H9 (cell line): Measurements from ENCODE around the gene C20orf202. TPM values are rescaled to one million over a fixed set of nuclear protein-coding genes. Genes with fewer than 3 reads are reported as not detected.

Source experiments
- DNase-seq: peaks from one replicate; pipeline ENCODE4 v3.0.0-alpha.2; 2017
- H2AFZ ChIP-seq: one replicate; pipeline ENCODE4 v1.6.1; 2013; ENCODE audit warnings: mild to moderate bottlenecking, low read length, control low read depth, moderate library complexity
- H2AK5ac ChIP-seq: 2 replicates; pipeline ENCODE4 v1.6.1; 2013; ENCODE audit warnings: low read length, control low read depth, mixed read lengths; ENCODE audit not compliant: insufficient read length
- H2BK120ac ChIP-seq: one replicate; pipeline ENCODE4 v1.6.1; 2013; ENCODE audit warnings: low read depth, mild to moderate bottlenecking, low read length, control low read depth, inconsistent platforms; ENCODE audit not compliant: poor library complexity, severe bottlenecking
- H2BK12ac ChIP-seq: 2 replicates; pipeline ENCODE4 v1.6.1; 2013; ENCODE audit warnings: low read length, control low read depth, mixed read lengths, low read depth; ENCODE audit not compliant: insufficient read length
- H2BK15ac ChIP-seq: 2 replicates; pipeline ENCODE4 v1.6.1; 2013; ENCODE audit warnings: low read depth, low read length, control low read depth
- H2BK20ac ChIP-seq: one replicate; pipeline ENCODE4 v1.6.1; 2013; ENCODE audit warnings: low read depth, mild to moderate bottlenecking, low read length, control low read depth, inconsistent platforms; ENCODE audit not compliant: poor library complexity, severe bottlenecking
- H2BK5ac ChIP-seq: 2 replicates; pipeline ENCODE4 v1.6.1; 2013; ENCODE audit warnings: low read length, control low read depth, mixed read lengths; ENCODE audit not compliant: insufficient read length
- H3K14ac ChIP-seq: 2 replicates; pipeline ENCODE4 v1.6.1; 2013; ENCODE audit warnings: low read length, control low read depth; ENCODE audit not compliant: insufficient read depth
- H3K18ac ChIP-seq: 2 replicates; pipeline ENCODE4 v1.6.1; 2013; ENCODE audit warnings: low read depth, mild to moderate bottlenecking, mixed read lengths, low read length, control low read depth; ENCODE audit not compliant: insufficient read length
- H3K23ac ChIP-seq: 2 replicates; pipeline ENCODE4 v1.6.1; 2013; ENCODE audit warnings: low read length, control low read depth, mixed read lengths, low read depth; ENCODE audit not compliant: insufficient read length
- H3K23me2 ChIP-seq: 2 replicates; pipeline ENCODE4 v1.6.1; 2013; ENCODE audit warnings: low read depth, mild to moderate bottlenecking, mixed read lengths, low read length, control low read depth; ENCODE audit not compliant: insufficient read length, poor library complexity, severe bottlenecking
- H3K27ac ChIP-seq: 2 replicates; pipeline ENCODE4 v1.5.1; 2013; ENCODE audit warnings: low read length, control low read depth, mixed read lengths, low read depth; ENCODE audit not compliant: insufficient read length
- H3K27me3 ChIP-seq: 2 replicates; pipeline ENCODE4 v1.6.1; 2013; ENCODE audit warnings: low read length, control low read depth, inconsistent platforms; ENCODE audit not compliant: insufficient read depth
- H3K4ac ChIP-seq: 2 replicates; pipeline ENCODE4 v1.6.1; 2013; ENCODE audit warnings: low read depth, mild to moderate bottlenecking, control low read depth, inconsistent platforms, low read length, moderate library complexity
- H3K4me1 ChIP-seq: 2 replicates; pipeline ENCODE4 v1.6.1; 2013; ENCODE audit warnings: low read length, control low read depth, inconsistent platforms; ENCODE audit not compliant: insufficient read depth
- H3K4me2 ChIP-seq: 2 replicates; pipeline ENCODE4 v1.6.1; 2013; ENCODE audit warnings: low read length, control low read depth, mixed read lengths; ENCODE audit not compliant: insufficient read length, insufficient read depth
- H3K56ac ChIP-seq: 2 replicates; pipeline ENCODE4 v1.6.1; 2013; ENCODE audit warnings: low read depth, mild to moderate bottlenecking, mixed read lengths, low read length, control low read depth; ENCODE audit not compliant: insufficient read length
- H3K79me1 ChIP-seq: 2 replicates; pipeline ENCODE4 v1.6.1; 2013; ENCODE audit warnings: low read depth, mild to moderate bottlenecking, moderate library complexity, low read length, control low read depth, inconsistent platforms; ENCODE audit not compliant: insufficient read depth, poor library complexity, severe bottlenecking
- H3K79me2 ChIP-seq: 2 replicates; pipeline ENCODE4 v1.6.1; 2013; ENCODE audit warnings: low read length, control low read depth, inconsistent platforms; ENCODE audit not compliant: insufficient read depth
- H3K9ac ChIP-seq: 2 replicates; pipeline ENCODE4 v1.6.1; 2013; ENCODE audit warnings: low read length, control low read depth, mixed read lengths; ENCODE audit not compliant: insufficient read length; ENCODE audit errors: extremely low read depth
- H3K9me3 ChIP-seq: one replicate; pipeline ENCODE4 v1.6.1; 2013; ENCODE audit warnings: low read depth, low read length, inconsistent platforms; ENCODE audit not compliant: control insufficient read depth
- H3T11ph ChIP-seq: one replicate; pipeline ENCODE4 v1.6.1; 2013; ENCODE audit warnings: mild to moderate bottlenecking, low read length, control low read depth, inconsistent platforms
- H4K20me1 ChIP-seq: one replicate; pipeline ENCODE4 v1.6.1; 2013; ENCODE audit not compliant: control insufficient read depth, insufficient read length, insufficient read depth
- H4K5ac ChIP-seq: 2 replicates; pipeline ENCODE4 v1.6.1; 2013; ENCODE audit warnings: low read depth, mild to moderate bottlenecking, mixed read lengths, low read length, control low read depth; ENCODE audit not compliant: insufficient read length
- H4K8ac ChIP-seq: replicated peaks from 2 replicates; pipeline ENCODE4 v1.6.1; 2013; ENCODE audit warnings: low read length, control low read depth, mixed read lengths, low read depth; ENCODE audit not compliant: insufficient read length
- H4K91ac ChIP-seq: 2 replicates; pipeline ENCODE4 v1.6.1; 2013; ENCODE audit warnings: low read depth, mild to moderate bottlenecking, moderate library complexity, mixed read lengths, low read length, control low read depth; ENCODE audit not compliant: insufficient read length
- H3K27ac Mint-ChIP-seq, 3 experiments: 2 replicates in 2 of 3; 3 replicates in 1 of 3; pipeline ENCODE4 v1.8.0; 2020 to 2021; ENCODE audit warnings: mixed read lengths in 3 of 3, mild to moderate bottlenecking in 1 of 3, moderate library complexity in 1 of 3
- H3K27me3 Mint-ChIP-seq: 2 replicates; pipeline ENCODE4 v1.8.0; 2021; ENCODE audit warnings: low read depth, mild to moderate bottlenecking, moderate library complexity, mixed read lengths
- H3K36me3 Mint-ChIP-seq, 3 experiments: 2 replicates in 2 of 3; 3 replicates in 1 of 3; pipeline ENCODE4 v1.8.0; 2020 to 2021; ENCODE audit warnings: low read depth in 3 of 3, mixed read lengths in 3 of 3; ENCODE audit not compliant: insufficient read depth in 1 of 3
- H3K4me1 Mint-ChIP-seq, 2 experiments: 2 replicates each; pipeline ENCODE4 v1.8.0; 2020; ENCODE audit warnings: mixed read lengths in 2 of 2
- H3K4me3 Mint-ChIP-seq, 2 experiments: 2 replicates in 1 of 2; 3 replicates in 1 of 2; pipeline ENCODE4 v1.8.0; 2020 to 2021; ENCODE audit warnings: mild to moderate bottlenecking in 2 of 2, mixed read lengths in 2 of 2, moderate library complexity in 1 of 2
- H3K9me3 Mint-ChIP-seq, 2 experiments: 2 replicates in 1 of 2; 3 replicates in 1 of 2; pipeline ENCODE4 v1.8.0; 2020; ENCODE audit warnings: mild to moderate bottlenecking in 2 of 2, mixed read lengths in 2 of 2, moderate library complexity in 1 of 2
- CTCF ChIP-seq: fragments of 200-600 bp; sonication (generic); conservative IDR thresholded peaks from 3 replicates; pipeline ENCODE4 v1.8.0; 2021; ENCODE audit warnings: antibody characterized with exemption, mild to moderate bottlenecking
- WGBS: extraction: QIAGEN DNeasy Blood & Tissue Kit; methylation state at CpG from one replicate; pipeline ENCODE4 v1.1.7; 2013; ENCODE audit warnings: missing lambda C conversion rate, low lambda C conversion rate, mixed read lengths; ENCODE audit not compliant: insufficient read length; ENCODE audit errors: extremely low coverage; 5-methylcytosine and 5-hydroxymethylcytosine counted together
- total RNA-seq: library from RNA; stranded (reverse); gene quantifications from 2 replicates; pipeline ENCODE4 v1.2.1, GENCODE V29; 2021

C20orf202 gene
- total RNA-seq, 1 experiment from 2014 or later = 0.13 TPM

- H2BK20ac ChIP-seq = no peak overlapping the region
- H2BK12ac ChIP-seq = no peak overlapping the region
- H3K9me3 ChIP-seq = no peaks in the 10 kb centered on the region
- H3K4me2 ChIP-seq = no peak overlapping the region
- no peak overlapping the region for H2AFZ ChIP-seq
- H3K79me1 ChIP-seq = no peaks in the 10 kb centered on the region
- no peaks in the 10 kb centered on the region for H3K4me1 ChIP-seq
- H3T11ph ChIP-seq = no peak overlapping the region
- no peak overlapping the region for H3K4ac ChIP-seq
- 0 out of 2 replicates have a peak, but pooled peaks cover 3% of the 10 kb centered on the region for H3K27me3 ChIP-seq
- WGBS = no CpG with 5 or more reads among the region's 5 CpGs
- H3K9ac ChIP-seq = no peak overlapping the region
- no peak overlapping the region for H3K56ac ChIP-seq
- no peak for DNase-seq
- Mint-ChIP-seq H3K27me3 (peaks cover 23% of the 10 kb centered on the region), H3K27ac (peak overlapping the region in 1 of 3 experiments; percentile 89; a peak in 1 of 7 replicates), H3K36me3 (no peaks in the 10 kb centered on the region), H3K4me3 (no peak overlapping the region), H3K9me3 (no peaks in the 10 kb centered on the region), H3K4me1 (no peaks in the 10 kb centered on the region; a peak in 1 of 4 replicates)
- no peaks in the 10 kb centered on the region for H3K23me2 ChIP-seq
- no peak overlapping the region for H2BK120ac ChIP-seq
- no peak overlapping the region for H3K23ac ChIP-seq
- H3K79me2 ChIP-seq = no peaks in the 10 kb centered on the region
- no peak overlapping the region for H3K14ac ChIP-seq
- no peak overlapping the region for H3K18ac ChIP-seq
- no peak overlapping the region for H2BK5ac ChIP-seq
- no peak overlapping the region for H4K91ac ChIP-seq
- no peak overlapping the region for H2BK15ac ChIP-seq
- TF ChIP-seq CTCF = no peak
- H4K5ac ChIP-seq = no peak overlapping the region
- H2AK5ac ChIP-seq = no peak overlapping the region
- no peak overlapping the region for H4K8ac ChIP-seq
- H4K20me1 ChIP-seq = no peaks in the 10 kb centered on the region
- no peak overlapping the region for H3K27ac ChIP-seq
Measured at GRCh38 chr20:1204113-1204512, 859 bp downstream of the C20orf202 start.
